Ectodermal cell (in vitro differentiated cells): ENCODE data around the gene APC.

Experiments
- H3K27ac ChIP-seq: 2 replicates; pipeline ENCODE4 v1.7.0; 2013; ENCODE audit warnings: mild to moderate bottlenecking, low read depth, low read length; ENCODE audit not compliant: insufficient read depth, poor library complexity, severe bottlenecking
- H3K27me3 ChIP-seq: 2 replicates; pipeline ENCODE4 v1.7.0; 2013; ENCODE audit warnings: mild to moderate bottlenecking, low read length; ENCODE audit not compliant: insufficient read depth, control insufficient read depth, poor library complexity, severe bottlenecking
- H3K36me3 ChIP-seq: one replicate; pipeline ENCODE4 v1.7.0; 2013; ENCODE audit warnings: low read length; ENCODE audit not compliant: control insufficient read depth, insufficient read depth
- H3K4me1 ChIP-seq: one replicate; pipeline ENCODE4 v1.7.0; 2013; ENCODE audit warnings: low read length; ENCODE audit not compliant: control insufficient read depth, insufficient read depth
- H3K4me3 ChIP-seq: 2 replicates; pipeline ENCODE4 v1.7.0; 2013; ENCODE audit warnings: low read depth, low read length, control low read depth; ENCODE audit not compliant: insufficient read depth
- H3K9me3 ChIP-seq: 2 replicates; pipeline ENCODE4 v1.7.0; 2013; ENCODE audit warnings: mild to moderate bottlenecking, low read length, moderate library complexity; ENCODE audit not compliant: control insufficient read depth
- WGBS, 2 experiments: methylation state at CpG; one replicate each; pipeline ENCODE4 v1.1.7; 2013; ENCODE audit warnings: missing lambda C conversion rate in 2 of 2; 5-methylcytosine and 5-hydroxymethylcytosine counted together

Gene APC

DNA sequence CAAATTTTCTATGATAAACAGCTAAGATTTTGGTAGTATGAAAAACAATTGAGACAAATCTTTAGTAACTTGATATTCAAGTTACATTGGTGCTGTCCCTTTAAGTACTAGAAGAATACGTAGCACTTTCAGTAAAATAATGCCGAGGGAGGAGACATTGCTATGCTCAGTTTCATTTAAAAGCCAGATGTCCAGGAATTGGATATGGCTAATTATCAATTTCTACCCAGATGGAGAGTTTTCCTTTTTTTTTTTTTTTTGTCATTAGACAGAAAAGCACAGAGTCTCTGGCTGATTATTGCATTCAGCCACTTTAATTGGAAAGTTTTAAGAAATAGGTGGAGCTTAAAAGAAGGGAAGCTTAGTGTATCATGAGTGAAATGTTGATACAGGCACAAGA is 40.4 kb upstream of the APC start:
- Histone ChIP-seq H3K4me1 (no peaks in the 10 kb centered on the region), H3K4me3 (no peak overlapping the region), H3K27ac (no peak overlapping the region), H3K36me3 (no peaks in the 10 kb centered on the region), H3K27me3 (no peaks in the 10 kb centered on the region), H3K9me3 (no peaks in the 10 kb centered on the region)
- 88 to 89% methylated on average over 2 of the region's 2 CpGs for WGBS, 2 experiments

DNA sequence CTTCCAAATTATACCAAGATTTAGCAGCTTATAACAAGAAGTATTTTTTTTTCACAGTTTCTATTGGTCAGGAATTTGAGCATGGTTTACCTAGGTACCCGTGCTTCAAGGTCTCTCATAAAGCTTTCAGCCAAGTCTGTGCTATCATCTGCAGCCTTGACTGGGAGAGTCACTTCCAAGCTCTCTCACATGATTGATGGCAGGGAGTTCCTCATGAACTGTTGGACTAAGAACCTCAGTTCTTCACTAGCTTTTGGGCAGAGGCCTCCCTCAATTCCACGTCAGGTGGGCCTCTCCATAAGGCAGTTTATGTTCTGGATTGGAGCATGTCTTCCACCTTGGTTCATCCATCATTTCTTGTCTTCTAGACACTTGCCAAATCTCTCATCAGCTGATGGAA is 39.9 kb upstream of the APC start:
- 84 to 86% methylated on average over 2 of the region's 2 CpGs for WGBS, 2 experiments
- Histone ChIP-seq H3K27me3 (no peaks in the 10 kb centered on the region), H3K36me3 (no peaks in the 10 kb centered on the region), H3K4me1 (no peaks in the 10 kb centered on the region), H3K4me3 (no peak overlapping the region), H3K9me3 (no peaks in the 10 kb centered on the region), H3K27ac (no peak overlapping the region)

DNA sequence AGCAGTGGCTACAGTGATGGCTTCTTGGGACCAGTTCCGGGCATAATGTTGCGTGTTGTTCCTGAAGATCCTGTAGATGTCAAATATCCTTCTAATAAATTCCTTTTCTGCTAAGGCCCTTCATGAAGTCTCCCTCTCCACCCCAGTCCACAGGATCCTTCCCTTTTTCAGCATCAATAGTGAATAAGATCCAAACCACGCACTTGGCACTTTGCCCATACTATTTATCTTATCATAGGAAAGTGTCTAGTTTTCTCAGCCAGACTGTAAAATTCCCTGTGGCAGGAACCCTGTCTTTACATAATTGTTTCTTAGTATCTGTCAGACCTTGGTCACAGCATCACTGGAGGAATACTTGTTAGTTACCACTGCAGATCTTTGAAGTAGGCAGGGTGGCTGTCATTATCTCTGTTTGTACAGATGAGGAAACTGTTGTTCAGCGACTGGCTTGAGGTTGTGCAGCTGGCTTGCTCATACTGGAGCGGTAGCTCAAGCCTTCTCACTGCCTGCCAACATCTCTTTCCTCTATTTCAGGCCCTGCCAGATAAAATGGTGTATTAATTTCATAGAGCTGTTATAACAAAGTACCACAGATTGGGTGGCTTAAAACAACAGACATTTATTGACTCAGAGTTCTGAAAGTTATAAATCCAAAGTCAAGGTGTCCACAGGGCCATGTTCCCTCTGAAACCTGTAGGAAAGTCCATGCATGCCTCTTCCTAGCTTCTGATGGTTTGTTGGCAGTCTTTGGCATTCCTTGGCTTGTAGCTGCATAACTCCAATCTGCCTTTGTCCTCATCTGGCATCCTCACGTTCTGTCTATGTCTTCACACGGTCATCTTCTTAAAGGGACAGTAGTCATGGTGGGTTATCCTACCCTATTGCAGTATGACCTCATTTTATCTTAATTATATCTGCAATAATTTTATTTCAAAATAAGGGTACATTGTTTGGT is 33.5 kb upstream of the APC start:
- H3K4me1 ChIP-seq, result peaks cover under 1% of the 10 kb centered on the region
- H3K36me3 ChIP-seq, result no peaks in the 10 kb centered on the region
- WGBS, 2 experiments, result 83 to 85% methylated on average over 6 to 7 of the region's 7 CpGs
- no peak overlapping the region for H3K27ac ChIP-seq
- no peaks in the 10 kb centered on the region for H3K27me3 ChIP-seq
- no peaks in the 10 kb centered on the region for H3K9me3 ChIP-seq
- no peak overlapping the region for H3K4me3 ChIP-seq

DNA sequence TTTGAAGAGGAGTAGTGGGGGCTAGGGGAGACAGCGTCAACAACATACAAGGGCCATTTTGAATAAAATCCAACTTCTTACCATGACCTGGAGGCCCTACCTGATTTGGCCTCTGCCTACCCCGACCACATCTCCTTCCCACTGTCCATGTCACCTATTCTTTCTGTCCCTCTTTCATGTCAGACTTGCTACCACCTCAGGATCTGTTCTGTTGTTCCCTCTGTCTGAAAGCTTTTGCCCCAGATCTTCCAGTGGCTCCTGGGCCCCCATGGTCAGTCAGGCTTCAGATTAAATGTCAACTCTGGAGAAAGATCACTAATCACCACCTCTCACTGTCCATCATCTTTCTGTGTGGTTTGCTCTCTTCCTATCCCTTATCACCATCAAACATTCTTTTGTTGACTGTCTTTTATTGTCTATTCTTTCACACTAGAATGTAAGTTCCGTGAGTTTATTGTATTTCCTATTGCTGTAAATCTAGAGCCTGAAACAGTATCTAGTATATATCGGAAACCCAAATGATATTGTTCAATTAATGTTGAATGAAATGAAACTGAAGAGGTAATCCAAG is 31.2 kb upstream of the APC start:
- WGBS, 2 experiments, result 90 to 92% methylated on average over 4 of the region's 4 CpGs
- H3K27ac ChIP-seq, result no peak overlapping the region
- H3K9me3 ChIP-seq, result no peaks in the 10 kb centered on the region
- no peak overlapping the region for H3K4me3 ChIP-seq
- H3K36me3 ChIP-seq, result no peaks in the 10 kb centered on the region
- H3K4me1 ChIP-seq, result peaks cover 4% of the 10 kb centered on the region
- no peaks in the 10 kb centered on the region for H3K27me3 ChIP-seq

DNA sequence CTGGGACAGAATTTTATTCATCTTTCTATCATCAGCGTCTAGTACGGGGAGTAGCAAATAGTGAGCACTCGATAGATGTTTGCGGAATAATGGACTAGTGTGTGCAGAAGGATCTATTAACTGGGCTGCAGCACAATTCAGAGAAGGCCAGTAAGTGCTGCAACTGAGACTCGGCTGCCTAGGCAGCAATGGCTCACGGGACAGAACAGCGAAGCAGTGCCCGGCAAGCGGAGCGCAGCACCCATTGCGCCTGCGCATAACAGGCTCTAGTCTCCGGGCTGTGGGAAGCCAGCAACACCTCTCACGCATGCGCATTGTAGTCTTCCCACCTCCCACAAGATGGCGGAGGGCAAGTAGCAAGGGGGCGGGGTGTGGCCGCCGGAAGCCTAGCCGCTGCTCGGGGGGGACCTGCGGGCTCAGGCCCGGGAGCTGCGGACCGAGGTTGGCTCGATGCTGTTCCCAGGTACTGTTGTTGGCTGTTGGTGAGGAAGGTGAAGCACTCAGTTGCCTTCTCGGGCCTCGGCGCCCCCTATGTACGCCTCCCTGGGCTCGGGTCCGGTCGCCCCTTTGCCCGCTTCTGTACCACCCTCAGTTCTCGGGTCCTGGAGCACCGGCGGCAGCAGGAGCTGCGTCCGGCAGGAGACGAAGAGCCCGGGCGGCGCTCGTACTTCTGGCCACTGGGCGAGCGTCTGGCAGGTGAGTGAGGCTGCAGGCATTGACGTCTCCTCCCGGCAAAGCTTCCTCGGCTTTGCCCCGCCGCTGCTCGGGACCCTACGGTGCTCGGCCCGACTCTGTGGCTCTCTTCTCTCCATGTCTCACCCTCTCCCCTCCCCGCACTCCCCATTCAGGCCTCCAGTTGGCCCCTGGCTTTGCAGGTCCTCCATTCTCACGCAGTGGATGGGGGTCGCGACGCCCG is 30.2 kb upstream of the APC start:
- WGBS, 2 experiments, result 5 to 6% methylated on average over 61 of the region's 61 CpGs
- Histone ChIP-seq H3K36me3 (no peaks in the 10 kb centered on the region), H3K4me3 (peak overlapping the region; percentile 91), H3K27ac (peak overlapping the region; percentile 88), H3K27me3 (no peaks in the 10 kb centered on the region), H3K9me3 (no peaks in the 10 kb centered on the region), H3K4me1 (peaks cover 4% of the 10 kb centered on the region)

DNA sequence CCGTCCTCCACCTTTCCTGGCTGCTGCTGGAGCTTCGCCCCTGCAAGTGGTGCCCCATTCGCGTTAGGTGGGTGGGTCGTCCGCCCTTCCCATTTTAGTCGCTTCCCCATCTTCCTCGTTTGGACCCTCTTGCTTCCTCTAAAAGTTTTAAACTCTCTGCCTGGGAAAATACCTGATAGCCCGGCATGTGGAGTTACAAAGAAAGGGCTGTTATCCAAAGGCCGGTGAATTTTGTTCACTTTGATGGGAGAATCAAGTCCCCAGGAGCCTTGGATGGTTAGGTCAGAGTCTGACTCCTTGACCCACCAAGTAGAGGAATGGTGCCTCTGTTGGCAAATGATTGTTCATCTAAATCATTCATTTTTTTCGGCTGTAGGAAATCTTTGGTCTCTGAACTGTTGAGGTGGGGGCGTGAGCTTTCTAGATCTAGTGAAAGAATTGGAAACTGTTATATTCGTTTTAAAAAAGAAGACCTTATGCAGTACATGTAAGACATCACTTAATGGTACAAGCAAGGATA is 29.5 kb upstream of the APC start:
- 2 to 3% methylated on average over 13 of the region's 13 CpGs for WGBS, 2 experiments
- Histone ChIP-seq H3K4me3 (peak overlapping the region; percentile 91), H3K27me3 (no peaks in the 10 kb centered on the region), H3K9me3 (no peaks in the 10 kb centered on the region), H3K36me3 (no peaks in the 10 kb centered on the region), H3K4me1 (peaks cover 4% of the 10 kb centered on the region), H3K27ac (peak overlapping the region; percentile 88)

DNA sequence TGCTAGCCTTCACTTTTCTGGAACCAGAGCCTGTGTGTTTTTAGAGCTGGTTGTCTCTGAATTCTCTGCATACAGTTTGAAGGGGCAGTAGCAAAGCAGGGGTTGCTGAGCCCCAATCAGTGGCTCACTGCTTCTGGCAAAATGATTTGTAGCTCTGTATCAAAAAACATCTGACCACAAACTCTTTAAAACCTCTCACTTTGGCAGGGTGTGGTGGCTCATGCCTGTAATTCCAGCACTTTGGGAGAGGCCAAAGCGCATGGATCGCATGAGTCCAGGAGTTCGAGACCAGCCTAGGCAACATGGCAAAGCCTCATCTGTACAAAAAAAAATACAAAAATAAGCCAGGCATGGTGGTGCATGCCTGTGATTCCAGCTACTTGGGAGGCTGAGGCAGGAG is 28.3 kb upstream of the APC start:
- 91 to 99% methylated on average over 3 of the region's 3 CpGs for WGBS, 2 experiments
- no peaks in the 10 kb centered on the region for H3K27me3 ChIP-seq
- H3K9me3 ChIP-seq, result no peaks in the 10 kb centered on the region
- no peaks in the 10 kb centered on the region for H3K36me3 ChIP-seq
- H3K4me1 ChIP-seq, result peaks cover 4% of the 10 kb centered on the region
- no peak overlapping the region for H3K4me3 ChIP-seq
- H3K27ac ChIP-seq, result no peak overlapping the region

DNA sequence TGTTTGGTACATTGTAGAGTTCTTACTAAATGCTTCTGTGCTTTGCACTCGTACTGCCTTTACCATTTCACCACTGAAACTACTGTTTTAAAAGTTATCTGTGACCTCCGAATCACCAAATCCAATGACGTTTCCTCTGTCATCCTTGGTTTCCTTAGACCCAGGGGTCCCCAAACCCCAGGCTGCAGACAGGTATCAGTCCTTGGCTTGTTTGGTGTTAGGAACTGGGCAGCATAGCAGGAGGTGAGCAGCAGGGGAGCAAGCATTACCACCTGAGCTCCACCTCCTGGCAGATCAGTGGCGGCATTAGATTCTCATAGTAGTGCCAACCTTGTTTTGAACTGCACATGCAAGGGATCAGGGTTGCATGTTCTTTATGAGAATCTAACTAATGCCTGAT is 26.8 kb upstream of the APC start:
- H3K27ac ChIP-seq, result no peak overlapping the region
- H3K36me3 ChIP-seq, result no peaks in the 10 kb centered on the region
- no peak overlapping the region for H3K4me3 ChIP-seq
- H3K9me3 ChIP-seq, result no peaks in the 10 kb centered on the region
- WGBS, 2 experiments, result 91 to 94% methylated on average over 4 of the region's 4 CpGs
- no peaks in the 10 kb centered on the region for H3K27me3 ChIP-seq
- peaks cover 4% of the 10 kb centered on the region for H3K4me1 ChIP-seq

DNA sequence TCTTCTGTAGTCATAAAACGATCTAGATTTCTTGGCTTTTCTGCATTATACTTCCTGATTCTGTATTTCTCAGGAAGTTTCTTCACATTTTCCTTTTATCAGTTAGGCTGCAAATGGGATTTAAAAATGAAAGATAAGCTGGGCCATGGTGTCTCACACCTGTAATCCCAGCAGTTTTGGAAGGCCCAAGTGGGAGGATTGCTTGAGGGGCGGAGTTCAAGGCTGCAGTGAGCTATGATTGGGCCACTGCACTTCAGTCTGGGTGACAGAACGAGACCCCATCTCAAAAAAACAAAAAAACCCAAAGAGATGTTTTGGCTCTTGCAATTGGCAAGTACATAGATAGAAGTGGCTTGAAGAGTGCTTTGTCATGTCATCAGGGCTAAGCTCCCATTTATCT is 26.2 kb upstream of the APC start:
- Histone ChIP-seq H3K4me3 (no peak overlapping the region), H3K27me3 (no peaks in the 10 kb centered on the region), H3K4me1 (peaks cover 4% of the 10 kb centered on the region), H3K9me3 (no peaks in the 10 kb centered on the region), H3K27ac (no peak overlapping the region), H3K36me3 (no peaks in the 10 kb centered on the region)
- 96 to 100% methylated on average over 3 of the region's 3 CpGs for WGBS, 2 experiments
